ENCODE measurements around the gene SSBP1. TPM values are rescaled to one million over a fixed set of nuclear protein-coding genes. Genes with fewer than 3 reads are reported as not detected.
"Not testable (repeated sequence)": the region's sequence is repeated elsewhere in the genome, so short reads cannot be mapped to it uniquely, and the experiment has no call there.

The SSBP1 gene
- total RNA-seq = 10 to 100 TPM; 28.5 to 52.3 (median 39.7) TPM
- 10 to 100 TPM; 67.7 to 88.8 TPM for polyA plus RNA-seq

- peak; percentile 23 to 86 (median 50) for TF ChIP-seq CTCF (IDR thresholded peaks at IDR 0.05)
- peak; percentile 84 for FAIRE-seq
- no peaks in the 10 kb centered on the region for H3K9me3 ChIP-seq
Measured at GRCh38 chr7:141737836-141738591, at the start of gene SSBP1. SSBP1 (plus strand) TSS chr7:141738358; CDS start chr7:141739167, 809 bp downstream.

GRCh38 chr7:141689072-141689825 lies 48.9 kb upstream of the SSBP1 start:
- intact Hi-C loops (cut with DNase I); H3K9me3 ChIP-seq; H3K4me3 ChIP-seq; DNase-seq; H3K27me3 ChIP-seq; H3K27ac ChIP-seq; FAIRE-seq; ATAC-seq; H3K4me1 ChIP-seq: not testable (repeated sequence)
- WGBS, 2 donors = 99% methylated on average over 3 of the region's 3 CpGs
- peaks cover 0 to 20% (median 0%) of the 10 kb centered on the region in 3 donors for H3K36me3 ChIP-seq

More at GRCh38 chr7:141737836-141738591, at the start of gene SSBP1:
- peaks cover 14 to 23% (median 14%) of the 10 kb centered on the region in 3 donors for H3K4me1 ChIP-seq
- 1 to 2% methylated on average over 46 of the region's 46 CpGs for WGBS, 2 donors
- ATAC-seq = peak; percentile 96 to 98 (median 97)
- no peaks in the 10 kb centered on the region for H3K27me3 ChIP-seq
- peaks cover 3 to 23% (median 12%) of the 10 kb centered on the region in 3 donors for H3K36me3 ChIP-seq
- peak within 1 kb of the TSS; percentile 54 to 79 (median 75) for H3K27ac ChIP-seq
- intact Hi-C loops (cut with DNase I) = no loop called here
- DNase-seq = peak; percentile 83 to 94 (median 89)
- peak within 1 kb of the TSS; percentile 57 to 82 (median 58) for H3K4me3 ChIP-seq

- ATAC-seq (no peak), FAIRE-seq (no peak), DNase-seq (no peak)
- intact Hi-C loops (cut with DNase I) = no loop called here
- Histone ChIP-seq H3K27me3 (no peaks in the 10 kb centered on the region), H3K36me3 (no peaks in the 10 kb centered on the region), H3K4me3 (no peak overlapping the region), H3K27ac (no peak overlapping the region), H3K9me3 (no peaks in the 10 kb centered on the region), H3K4me1 (peaks cover 14 to 26% (median 23%) of the 10 kb centered on the region in 3 donors)
- no peak for TF ChIP-seq CTCF (IDR thresholded peaks at IDR 0.05)
- WGBS, 2 donors = 76 to 79% methylated on average over 3 of the region's 3 CpGs
Measured at GRCh38 chr7:141691540-141691939, 46.6 kb upstream of the SSBP1 start.

GRCh38 chr7:141691961-141692360 lies 46.2 kb upstream of the SSBP1 start:
- intact Hi-C loops (cut with DNase I) = no loop called here
- WGBS, 2 donors = 83 to 84% methylated on average over 4 of the region's 4 CpGs
- Histone ChIP-seq H3K27ac (no peak overlapping the region), H3K4me3 (no peak overlapping the region), H3K36me3 (no peaks in the 10 kb centered on the region), H3K9me3 (no peaks in the 10 kb centered on the region), H3K4me1 (peaks cover 19 to 30% (median 28%) of the 10 kb centered on the region in 3 donors), H3K27me3 (no peaks in the 10 kb centered on the region)
- TF ChIP-seq CTCF (IDR thresholded peaks at IDR 0.05) = no peak
- no peak for DNase-seq
- FAIRE-seq = no peak
- no peak for ATAC-seq

- DNase-seq (no peak), FAIRE-seq (no peak), ATAC-seq (no peak)
- Histone ChIP-seq H3K4me1 (peaks cover 24 to 36% (median 36%) of the 10 kb centered on the region in 3 donors), H3K9me3 (no peaks in the 10 kb centered on the region), H3K27ac (no peak overlapping the region), H3K27me3 (no peaks in the 10 kb centered on the region), H3K4me3 (no peak overlapping the region), H3K36me3 (no peaks in the 10 kb centered on the region)
- no peak for TF ChIP-seq CTCF (IDR thresholded peaks at IDR 0.05)
- intact Hi-C loops (cut with DNase I) = no loop called here
- 57 to 62% methylated on average over 3 of the region's 3 CpGs for WGBS, 2 donors
Measured at GRCh38 chr7:141693082-141693481, 45.1 kb upstream of the SSBP1 start.

Measured in pancreas (tissue), 10 donors.